K562 (cell line): Measurements from ENCODE around the gene SPATA31D1. TPM values are rescaled to one million over a fixed set of nuclear protein-coding genes. Genes with fewer than 3 reads are reported as not detected.

Source experiments
- ATAC-seq: fragments of 200-7000 bp; cut with Tn5 transposase; 3 replicates; pipeline ENCODE4 v1.9.1; 2020; ENCODE audit warnings: moderate library complexity
- BruUV-seq: library from RNA; stranded (reverse); fragments of 400-500 nt; replicated peaks from 2 replicates; lab custom pipeline; 2021; lab: Mats Ljungman, UMichigan
- CTCF ChIA-PET: fragments of 300-600 bp; formaldehyde crosslinking; extraction: SDS; loops from one replicate; lab custom pipeline; 2021; ENCODE audit warnings: low intra/inter-chr PET ratio; lab: Yijun Ruan, JAX
- POLR2A ChIA-PET: fragments of 300-600, 350-650 bp; sonication (Branson Sonifier 250); formaldehyde crosslinking; extraction: SDS; loops from one replicate; lab custom pipeline; 2021; ENCODE audit warnings: antibody characterized with exemption, inconsistent platforms; lab: Yijun Ruan, JAX
- DNase-seq, 4 experiments: peaks; one replicate each; pipeline versions ENCODE4 v3.0.0 to v3.0.0-alpha.2; 2011 to 2018; ENCODE audit warnings: low spot score in 3 of 4, mixed read lengths in 3 of 4; ENCODE audit errors: extremely low read depth in 1 of 4
- FAIRE-seq: peaks from 2 replicates; lab custom pipeline; 2011; peaks lifted over from hg19 to GRCh38; lab: Jason Lieb, UNC
- H2AFZ ChIP-seq: 2 replicates; pipeline ENCODE4 v1.6.0; 2011; ENCODE audit warnings: low read depth, low read length, control low read depth, inconsistent platforms
- H3K27ac ChIP-seq: fragments of 200-600 bp; 3 replicates; pipeline ENCODE4 v1.8.0; 2011; ENCODE audit warnings: low read depth, mild to moderate bottlenecking, control low read depth, inconsistent platforms, low read length, moderate library complexity, mixed read lengths; ENCODE audit errors: extremely low read depth
- H3K27me3 ChIP-seq, 2 experiments: fragments of 300-600 bp in 1 of 2; 2 replicates in 1 of 2; 3 replicates in 1 of 2; pipeline versions ENCODE4 v1.6.0 to v1.8.0; 2011; ENCODE audit warnings: inconsistent platforms in 2 of 2, low read length in 2 of 2, mild to moderate bottlenecking in 1 of 2, mixed read lengths in 1 of 2, moderate library complexity in 1 of 2; ENCODE audit not compliant: control insufficient read depth in 2 of 2, insufficient read depth in 2 of 2
- H3K36me3 ChIP-seq: fragments of 300-600 bp; 3 replicates; pipeline ENCODE4 v1.8.0; 2011; ENCODE audit warnings: mild to moderate bottlenecking, low read length, inconsistent platforms; ENCODE audit not compliant: control insufficient read depth, insufficient read depth
- H3K4me1 ChIP-seq, 2 experiments: fragments of 200-600 bp in 1 of 2; replicated peaks in 1 of 2; 2 replicates in 1 of 2; 3 replicates in 1 of 2; pipeline versions ENCODE4 v1.5.1 to v1.8.0; 2011; ENCODE audit warnings: inconsistent platforms in 2 of 2, low read length in 2 of 2, mild to moderate bottlenecking in 1 of 2, mixed read lengths in 1 of 2, moderate library complexity in 1 of 2; ENCODE audit not compliant: control insufficient read depth in 2 of 2, insufficient read depth in 2 of 2
- H3K4me2 ChIP-seq: 2 replicates; pipeline ENCODE4 v1.6.1; 2011; ENCODE audit warnings: low read length, control low read depth, inconsistent platforms, mixed read lengths; ENCODE audit not compliant: insufficient read depth
- H3K4me3 ChIP-seq: fragments of 200-600 bp; sonication (generic), shearing (Covaris generic); 2 replicates; pipeline ENCODE4 v1.5.1; 2016; ENCODE audit warnings: control low read depth, inconsistent platforms
- H3K79me2 ChIP-seq: fragments of 200-600 bp; 3 replicates; pipeline ENCODE4 v1.8.0; 2011; ENCODE audit warnings: low read length, inconsistent platforms; ENCODE audit not compliant: control insufficient read depth, insufficient read depth
- H3K9ac ChIP-seq, 2 experiments: 2 replicates each; pipeline versions ENCODE4 v1.6.0 to v1.6.1; 2011; ENCODE audit warnings: low read depth in 2 of 2, low read length in 2 of 2, control low read depth in 1 of 2, inconsistent platforms in 1 of 2, mild to moderate bottlenecking in 1 of 2, mixed read lengths in 1 of 2; ENCODE audit not compliant: insufficient read depth in 1 of 2
- H3K9me1 ChIP-seq: one replicate; pipeline ENCODE4 v1.6.0; 2011; ENCODE audit warnings: inconsistent platforms, mild to moderate bottlenecking, low read length, moderate library complexity; ENCODE audit not compliant: control insufficient read depth, insufficient read depth
- H3K9me3 ChIP-seq: replicated peaks from 2 replicates; pipeline ENCODE4 v1.5.1; 2011; ENCODE audit warnings: low read depth, low read length, inconsistent platforms; ENCODE audit not compliant: control insufficient read depth, insufficient read depth
- H4K20me1 ChIP-seq: replicated peaks from 2 replicates; pipeline ENCODE4 v1.6.1; 2011; ENCODE audit warnings: low read length, inconsistent platforms, mixed read lengths; ENCODE audit not compliant: control insufficient read depth, insufficient read depth
- CBFB ChIP-seq: sonication (generic); formaldehyde crosslinking; IDR thresholded peaks from 2 replicates; pipeline ENCODE4 v1.4.0; 2020; ENCODE audit warnings: mild to moderate bottlenecking, missing genetic modification reagents
- CBX5 ChIP-seq: IDR thresholded peaks from 2 replicates; pipeline ENCODE4 v1.6.1; 2014; ENCODE audit warnings: low read depth, borderline replicate concordance
- CC2D1A ChIP-seq: fragments of 450-650 bp; IDR thresholded peaks from 2 replicates; pipeline ENCODE4 v1.6.1; 2017; ENCODE audit warnings: mild to moderate bottlenecking
- CEBPG ChIP-seq, 3 experiments: fragments of 200-800 bp in 1 of 3; sonication (Bioruptor generic) in 1 of 3; sonication (generic) in 1 of 3; formaldehyde crosslinking in 1 of 3; IDR thresholded peaks in 2 of 3; conservative IDR thresholded peaks in 1 of 3; 2 replicates each; pipeline versions ENCODE4 v1.6.1 to v1.8.0; 2016 to 2022; ENCODE audit warnings: missing compliant biosample characterization in 2 of 3, missing genetic modification characterization in 2 of 3, mild to moderate bottlenecking in 1 of 3, missing genetic modification reagents in 1 of 3
- CLOCK ChIP-seq: fragments of 250-450 bp; sonication (Bioruptor Pico); IDR thresholded peaks from 2 replicates; pipeline ENCODE4 v1.4.0; 2020; ENCODE audit warnings: mild to moderate bottlenecking, moderate library complexity, borderline replicate concordance
- DACH1 ChIP-seq: fragments of 450-650 bp; IDR thresholded peaks from 2 replicates; pipeline ENCODE4 v1.6.1; 2018; ENCODE audit not compliant: partially characterized antibody
- ERF ChIP-seq: fragments of 450-650 bp; formaldehyde crosslinking; IDR thresholded peaks from 2 replicates; pipeline ENCODE4 v1.4.0; 2020; ENCODE audit warnings: mild to moderate bottlenecking, mixed read lengths
- FOXM1 ChIP-seq, 2 experiments: fragments of 450-650 bp in 1 of 2; sonication (generic) in 1 of 2; formaldehyde crosslinking in 1 of 2; IDR thresholded peaks; 2 replicates each; pipeline versions ENCODE4 v1.6.1 to v1.9.0; 2017 to 2022; ENCODE audit warnings: low read depth in 2 of 2, mild to moderate bottlenecking in 2 of 2, missing genetic modification reagents in 1 of 2, moderate library complexity in 1 of 2
- HDGF ChIP-seq: fragments of 450-650 bp; IDR thresholded peaks from 2 replicates; pipeline ENCODE4 v1.6.1; 2016
- MECOM ChIP-seq: fragments of 250-450 bp; sonication (Bioruptor Pico); IDR thresholded peaks from 2 replicates; pipeline ENCODE4 v1.8.0; 2022; ENCODE audit warnings: inconsistent platforms
- MYBL2 ChIP-seq, 2 experiments: fragments of 450-650 bp in 1 of 2; sonication (generic) in 1 of 2; formaldehyde crosslinking in 1 of 2; IDR thresholded peaks; 2 replicates each; pipeline versions ENCODE4 v1.6.1 to v1.8.1; 2017 to 2022; ENCODE audit warnings: borderline replicate concordance in 1 of 2, inconsistent platforms in 1 of 2, low read depth in 1 of 2, mild to moderate bottlenecking in 1 of 2, missing genetic modification reagents in 1 of 2, moderate library complexity in 1 of 2
- RBM15 ChIP-seq: fragments of 200-400 bp; formaldehyde crosslinking; IDR thresholded peaks from 2 replicates; pipeline ENCODE4 v1.6.1; 2018; ENCODE audit warnings: mild to moderate bottlenecking, low read length, moderate library complexity; ENCODE audit not compliant: insufficient read depth
- RFX7 ChIP-seq: fragments of 250-450 bp; sonication (Bioruptor Pico); IDR thresholded peaks from 2 replicates; pipeline ENCODE4 v1.5.1; 2021; ENCODE audit warnings: mild to moderate bottlenecking
- TRIM28 ChIP-seq: fragments of 450-650 bp; IDR thresholded peaks from 2 replicates; pipeline ENCODE4 v1.6.1; 2017
- ZBTB11 ChIP-seq, 3 experiments: fragments of 200-800 bp in 1 of 3; fragments of 250-450 bp in 1 of 3; fragments of 450-650 bp in 1 of 3; sonication (Bioruptor Pico) in 1 of 3; sonication (Bioruptor generic) in 1 of 3; formaldehyde crosslinking in 1 of 3; IDR thresholded peaks; 2 replicates each; pipeline versions ENCODE4 v1.6.1 to v1.8.0; 2016 to 2022; ENCODE audit warnings: mild to moderate bottlenecking in 2 of 3, missing genetic modification characterization in 2 of 3, missing compliant biosample characterization in 1 of 3, moderate library complexity in 1 of 3
- ZBTB17 ChIP-seq: fragments of 450-650 bp; formaldehyde crosslinking; IDR thresholded peaks from 2 replicates; pipeline ENCODE4 v1.4.0; 2020; ENCODE audit warnings: mild to moderate bottlenecking
- WGBS: fragments of 100-300 bp; shearing (Covaris generic); methylation state at CpG from one replicate; pipeline ENCODE4 v1.1.6; 2016; ENCODE audit warnings: low coverage, mixed read lengths; ENCODE audit not compliant: insufficient coverage; ENCODE audit errors: missing lambda C conversion rate; 5-methylcytosine and 5-hydroxymethylcytosine counted together
- in situ Hi-C: fragments of 300-500 bp; cut with MboI; formaldehyde crosslinking; loops from 4 replicates; pipeline ENCODE4 v1.15.0; 2018; ENCODE audit warnings: inconsistent platforms, mixed read lengths
- intact Hi-C: fragments of 100-400 bp; cut with micrococcal nuclease; formaldehyde crosslinking; loops from 2 replicates; pipeline ENCODE4 v1.14.2; 2022
- polyA plus RNA-seq, 8 experiments: library from polyadenylated mRNA; depleted of rRNA in 4 of 8; stranded (reverse) in 5 of 8; unstranded in 3 of 8; fragments of >200 nt; fragmentation: Nextera tagmentation in 2 of 8; fragmentation: Illumina TruSeq in 1 of 8; extraction: Ambion mirVana in 2 of 8; extraction: Trizol in 1 of 8; gene quantifications; 2 replicates each; pipeline versions ENCODE4 v1.2.1 to v1.2.3, GENCODE V29; 2011 to 2014; ENCODE audit warnings: inconsistent platforms in 1 of 8, missing spikeins in 1 of 8
- total RNA-seq, 7 experiments: library from RNA; depleted of rRNA in 6 of 7; stranded (reverse); fragments of >200 nt in 6 of 7; fragmentation: Illumina TruSeq in 2 of 7; extraction: Trizol in 2 of 7; gene quantifications; 2 replicates each; pipeline versions ENCODE4 v1.2.1 to v1.2.3, GENCODE V29; 2011 to 2021; ENCODE audit warnings: low replicate concordance in 1 of 7

The SPATA31D1 gene
- total and polyA plus RNA-seq, 9 of the 15 experiments (the other 6 are each of a cell fraction or from before 2014, with no cell fraction given): not detected

- H3K9ac ChIP-seq: no peak overlapping the region
- DNase-seq (no peak), FAIRE-seq (no peak), ATAC-seq (no peak)
- intact Hi-C loops: no loop called here
- POLR2A ChIA-PET: no interaction called here
- H3K27ac ChIP-seq: no peak overlapping the region
- no peak overlapping the region for H2AFZ ChIP-seq
- BruUV-seq: no TSS peak
- CTCF ChIA-PET: no interaction called here
- in situ Hi-C loops: no loop called here
- no peak for TF ChIP-seq MYBL2 (IDR thresholded peaks at IDR 0.05; ENCODE audit: low read depth)
- no peak for TF ChIP-seq MYBL2 (CRISPR knock-in tag; IDR thresholded peaks at IDR 0.05; ENCODE audit: borderline replicate concordance)
- no peak for TF ChIP-seq ZBTB11 (CRISPR knock-in tag; IDR thresholded peaks at IDR 0.05)
- TF ChIP-seq RBM15: no peak
- TF ChIP-seq CBFB (CRISPR knock-in tag): no peak
- TF ChIP-seq CLOCK (CRISPR knock-in tag): no peak
- TF ChIP-seq TRIM28: no peak
- TF ChIP-seq CBX5: no peak
- TF ChIP-seq CEBPG (CRISPR knock-in tag; IDR thresholded peaks at IDR 0.05): no peak
- TF ChIP-seq CEBPG (tag; conservative IDR thresholded peaks at IDR 0.05 in 1 of 2, IDR thresholded peaks at IDR 0.05 in 1 of 2): no peak
- no peak for TF ChIP-seq ERF (CRISPR knock-in tag)
- no peak for TF ChIP-seq MECOM
- TF ChIP-seq CC2D1A: no peak
- TF ChIP-seq FOXM1 (IDR thresholded peaks at IDR 0.05; ENCODE audit: low read depth): no peak
- TF ChIP-seq FOXM1 (CRISPR knock-in tag; IDR thresholded peaks at IDR 0.05; ENCODE audit: low read depth): no peak
- no peak for TF ChIP-seq HDGF
- no peak for TF ChIP-seq DACH1
- TF ChIP-seq ZBTB17 (CRISPR knock-in tag): no peak
- no peak for TF ChIP-seq RFX7 (CRISPR knock-in tag)
- TF ChIP-seq, all 486 proteins: peak for 0
- no peaks in the 10 kb centered on the region for H3K36me3 ChIP-seq
- H3K27me3 ChIP-seq: no peaks in the 10 kb centered on the region
- H3K4me3 ChIP-seq: no peak overlapping the region
- H3K79me2 ChIP-seq: no peaks in the 10 kb centered on the region
- H4K20me1 ChIP-seq: no peaks in the 10 kb centered on the region
- no peaks in the 10 kb centered on the region for H3K9me1 ChIP-seq
- H3K4me2 ChIP-seq: no peak overlapping the region
- no peaks in the 10 kb centered on the region for H3K9me3 ChIP-seq
- whole genome bisulfite sequencing: 0% methylated on average over 2 of the region's 2 CpGs
- H3K4me1 ChIP-seq: no peaks in the 10 kb centered on the region
Measured at GRCh38 chr9:82022121-82022520, 33.5 kb downstream of the SPATA31D1 start.
